Chondrocyte (in vitro differentiated cells): Measurements from ENCODE around the gene HPGD. TPM values are rescaled to one million over a fixed set of nuclear protein-coding genes. Genes with fewer than 3 reads are reported as not detected.

Experiments
- DNase-seq: peaks from one replicate; pipeline ENCODE4 v3.0.0; 2021; ENCODE audit warnings: mixed read lengths, low spot score
- H3K27ac Mint-ChIP-seq: one replicate; pipeline ENCODE4 v1.8.0; 2021; ENCODE audit warnings: mild to moderate bottlenecking, moderate library complexity, mixed read lengths; ENCODE audit not compliant: unreplicated experiment
- H3K27me3 Mint-ChIP-seq: 2 replicates; pipeline ENCODE4 v1.8.0; 2021; ENCODE audit warnings: low read depth, mixed read lengths
- H3K36me3 Mint-ChIP-seq: 2 replicates; pipeline ENCODE4 v1.8.0; 2021; ENCODE audit warnings: low read depth, mixed read lengths
- H3K4me1 Mint-ChIP-seq: 2 replicates; pipeline ENCODE4 v1.8.0; 2021; ENCODE audit warnings: low read depth, mild to moderate bottlenecking, mixed read lengths
- H3K4me3 Mint-ChIP-seq: one replicate; pipeline ENCODE4 v1.8.0; 2021; ENCODE audit warnings: mild to moderate bottlenecking, moderate library complexity, mixed read lengths; ENCODE audit not compliant: unreplicated experiment
- H3K9me3 Mint-ChIP-seq: 2 replicates; pipeline ENCODE4 v1.8.0; 2021; ENCODE audit warnings: low read depth, mixed read lengths
- CTCF ChIP-seq: fragments of 200-600 bp; sonication (generic); IDR thresholded peaks from 2 replicates; pipeline ENCODE4 v1.5.0; 2021; ENCODE audit warnings: antibody characterized with exemption, mild to moderate bottlenecking, moderate library complexity
- total RNA-seq: library from RNA; stranded (reverse); gene quantifications from 3 replicates; pipeline ENCODE4 v1.2.1, GENCODE V29; 2021

HPGD gene
- total RNA-seq, 1 donor from 2014 or later: not detected

DNA sequence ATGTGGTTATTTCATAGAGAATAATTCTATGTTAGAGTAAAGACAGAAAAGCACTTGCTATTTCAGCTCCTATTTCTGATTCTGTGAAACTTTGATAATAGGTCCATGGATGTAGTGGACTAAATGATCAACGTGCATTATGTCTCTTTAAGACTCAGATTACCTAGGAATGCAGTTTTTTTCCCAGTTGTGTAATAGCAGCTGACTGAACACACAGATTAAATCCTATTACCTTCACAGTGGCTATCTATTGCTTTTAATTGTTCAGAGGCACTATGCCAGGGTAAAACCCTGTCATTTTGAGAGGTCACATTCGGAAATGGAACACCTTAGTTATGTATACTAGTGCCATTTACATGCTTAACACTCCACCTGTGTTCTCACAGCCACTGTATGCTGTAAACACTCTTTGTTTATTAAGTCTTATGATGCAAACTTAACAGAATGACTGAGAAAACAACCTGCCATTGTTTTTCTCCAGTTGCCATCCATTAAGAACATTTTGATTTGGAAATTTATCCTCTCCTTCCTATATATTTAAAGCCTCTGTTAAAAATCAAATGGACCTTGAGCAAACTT, 70.5 kb downstream of the HPGD start:
- Mint-ChIP-seq H3K27ac (no peak overlapping the region), H3K9me3 (no peaks in the 10 kb centered on the region), H3K36me3 (no peaks in the 10 kb centered on the region), H3K4me3 (no peak overlapping the region), H3K4me1 (peaks cover 8% of the 10 kb centered on the region), H3K27me3 (peaks cover 16% of the 10 kb centered on the region)
- TF ChIP-seq CTCF: no peak
- no peak for DNase-seq

- Mint-ChIP-seq H3K27ac (no peak overlapping the region), H3K4me1 (peaks cover 8% of the 10 kb centered on the region), H3K4me3 (no peak overlapping the region), H3K27me3 (peaks cover 13% of the 10 kb centered on the region), H3K36me3 (no peaks in the 10 kb centered on the region), H3K9me3 (no peaks in the 10 kb centered on the region)
- no peak for TF ChIP-seq CTCF
- DNase-seq: no peak
These were observed 71.5 kb downstream of the HPGD start for GRCh38 chr4:174450786-174451125.

DNA sequence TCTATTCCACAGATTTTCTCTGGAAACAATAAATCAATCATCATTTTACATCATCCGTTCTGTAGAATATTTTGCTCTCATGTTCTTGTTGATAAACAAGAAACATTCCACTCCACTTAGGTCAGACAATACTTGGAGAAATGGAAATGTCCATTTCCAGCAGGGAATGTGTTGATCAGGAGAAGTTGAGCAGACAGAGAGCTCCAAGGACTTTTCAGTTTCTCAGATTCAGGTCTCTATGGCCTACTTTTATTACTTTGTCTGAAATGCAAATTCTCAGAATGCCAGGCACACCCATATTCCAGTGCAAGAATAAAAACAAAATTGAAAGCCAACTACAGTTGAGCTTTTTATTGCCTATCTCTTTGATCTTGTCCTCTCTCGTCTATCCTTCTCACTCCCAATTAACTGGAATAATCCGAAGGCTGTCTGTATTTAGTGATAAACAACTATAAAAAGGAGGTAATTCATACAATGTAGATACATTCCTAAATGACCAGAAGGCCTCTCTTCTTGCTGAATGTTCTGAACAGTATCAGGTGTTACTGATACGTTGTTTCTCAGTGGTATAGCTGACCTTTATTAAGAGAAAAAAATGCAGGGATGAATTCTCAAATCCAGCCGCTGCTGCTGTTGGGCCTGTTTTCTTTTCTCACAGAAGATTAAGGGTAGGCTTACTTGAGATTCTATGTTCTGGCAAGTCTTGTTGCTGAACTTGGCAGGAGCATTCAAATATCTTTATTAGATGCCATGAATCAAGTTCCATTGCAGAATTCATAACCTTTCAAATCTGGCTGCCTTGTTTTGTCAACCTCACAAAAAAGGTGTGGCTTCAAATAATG, 72.1 kb downstream of the HPGD start:
- Mint-ChIP-seq H3K36me3 (no peaks in the 10 kb centered on the region), H3K9me3 (no peaks in the 10 kb centered on the region), H3K27me3 (peaks cover 13% of the 10 kb centered on the region), H3K4me1 (peaks cover 8% of the 10 kb centered on the region), H3K27ac (no peak overlapping the region), H3K4me3 (no peak overlapping the region)
- no peak for DNase-seq
- no peak for TF ChIP-seq CTCF

GRCh38 chr4:174449152-174449551, 73.1 kb downstream of the HPGD start:
- H3K27me3 Mint-ChIP-seq: peaks cover 13% of the 10 kb centered on the region
- H3K27ac Mint-ChIP-seq: no peak overlapping the region
- H3K4me3 Mint-ChIP-seq: no peak overlapping the region
- no peak for TF ChIP-seq CTCF
- H3K36me3 Mint-ChIP-seq: no peaks in the 10 kb centered on the region
- DNase-seq: no peak
- peaks cover 8% of the 10 kb centered on the region for H3K4me1 Mint-ChIP-seq
- no peaks in the 10 kb centered on the region for H3K9me3 Mint-ChIP-seq

DNA sequence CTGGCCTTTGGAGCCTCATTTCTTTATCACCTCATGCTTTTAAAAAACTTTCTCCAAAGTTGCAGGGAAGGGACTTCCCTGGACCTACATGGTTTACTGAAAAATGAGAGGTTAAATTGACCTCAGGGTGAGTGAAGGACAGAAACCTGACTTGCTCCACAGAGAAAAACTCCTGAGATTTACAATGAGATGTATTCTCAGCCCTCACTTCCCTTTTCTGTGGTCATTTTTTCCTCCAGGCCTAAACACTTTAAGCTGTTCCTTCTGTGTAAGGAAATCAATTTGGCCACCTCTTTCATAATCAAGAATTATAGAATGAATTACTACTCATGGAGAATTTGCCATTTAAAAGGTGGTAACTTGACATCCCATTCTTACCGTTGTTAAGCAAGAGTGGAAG, 77.9 kb downstream of the HPGD start:
- Mint-ChIP-seq H3K9me3 (peaks cover 6% of the 10 kb centered on the region), H3K36me3 (peaks cover 2% of the 10 kb centered on the region), H3K4me3 (no peak overlapping the region), H3K27me3 (peaks cover 9% of the 10 kb centered on the region), H3K4me1 (no peaks in the 10 kb centered on the region), H3K27ac (no peak overlapping the region)
- no peak for DNase-seq
- TF ChIP-seq CTCF: no peak

Other genes starting within 250 kb of the HPGD start
- gene FBXO8, start 238.8 kb downstream of the HPGD start, total RNA-seq: 16.4 to 20.7 TPM (median 18.9 TPM) in 3 replicates
- gene CEP44, start 238.6 kb downstream of the HPGD start, total RNA-seq: 8.6 to 12.4 TPM (median 8.7 TPM) in 3 replicates